Inferior parietal cortex (tissue), 1 donor: ENCODE results near the gene SPARC.

Experiments used
- DNase-seq: peaks from one replicate; pipeline ENCODE4 v3.0.0-alpha.2; 2016; ENCODE audit errors: extremely low spot score

SPARC gene

DNA sequence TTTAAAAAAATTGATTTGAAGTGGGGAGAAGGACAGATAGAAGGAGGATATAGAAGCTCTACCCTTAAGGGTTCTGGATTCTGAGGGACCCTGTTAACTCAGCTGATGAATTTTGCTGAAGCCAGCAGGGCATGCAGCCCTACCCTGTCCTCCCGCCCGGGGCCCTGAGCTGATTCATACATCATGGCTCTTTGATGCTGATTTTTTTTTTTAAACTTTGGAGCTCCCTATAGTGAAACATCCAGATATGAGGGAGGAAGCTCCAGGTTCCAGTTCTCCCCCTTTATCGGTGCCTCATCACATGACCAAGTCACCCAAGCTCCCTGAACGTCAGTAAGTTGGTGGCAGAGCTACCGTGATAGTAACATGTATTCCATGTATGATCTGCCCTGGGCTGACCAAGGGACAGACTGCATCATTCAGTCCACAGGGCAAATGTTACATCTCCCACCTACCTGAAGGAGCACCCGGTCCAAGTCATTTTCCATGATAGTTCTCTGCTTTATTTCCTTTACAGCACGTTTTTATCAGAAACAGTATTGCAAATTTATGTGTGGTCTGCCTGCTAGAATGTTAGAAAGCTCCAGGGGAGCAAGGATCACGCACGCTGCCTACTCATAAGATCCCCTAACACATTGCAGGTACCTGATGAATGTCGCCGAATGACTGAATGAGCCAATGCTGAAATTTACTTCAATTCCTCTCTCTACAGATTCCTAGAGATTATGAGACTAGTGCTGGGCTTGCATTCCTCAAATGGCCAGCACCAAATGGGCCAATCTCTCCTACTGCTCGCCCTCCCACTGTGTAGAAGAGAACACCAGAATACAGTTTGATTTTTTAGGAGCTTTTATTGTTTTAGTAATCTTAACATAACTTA, 25.9 kb downstream of the SPARC start:
- DNase-seq: no peak

DNA sequence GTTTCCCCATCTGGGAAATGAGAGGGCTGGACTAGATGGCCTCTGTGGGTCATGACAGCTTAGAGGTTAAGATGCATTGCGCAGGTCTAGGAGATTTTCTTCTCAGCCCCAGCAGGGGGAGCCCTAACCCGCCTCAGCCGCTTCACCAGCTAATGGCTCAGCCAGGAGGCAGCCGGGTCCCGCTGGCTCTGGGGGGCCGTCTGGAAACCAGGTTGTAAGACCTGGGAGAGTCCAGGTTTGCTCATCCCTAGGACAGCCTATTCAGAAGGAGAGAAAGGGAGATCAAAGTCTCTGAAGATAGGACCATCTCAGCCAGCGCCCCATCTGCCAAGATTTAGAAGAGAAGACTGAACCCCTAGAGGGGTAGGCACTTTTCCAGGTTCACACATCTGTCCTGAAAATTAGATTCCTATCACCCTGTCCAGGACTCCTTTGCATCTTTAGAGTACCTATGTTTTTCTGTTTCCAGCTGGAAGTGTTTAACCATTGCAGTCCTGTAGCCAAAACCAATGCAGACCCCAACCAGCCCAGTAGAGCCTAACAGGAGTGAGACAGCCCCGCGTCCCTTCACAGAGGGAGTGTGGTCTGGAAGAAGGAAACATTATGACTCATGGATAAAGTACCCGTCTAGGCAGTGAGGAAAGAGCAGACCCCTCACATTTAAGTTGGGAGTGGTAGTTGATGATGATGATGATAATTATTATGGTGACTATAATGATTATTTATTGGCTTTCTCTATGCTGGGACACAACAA, 27.5 kb downstream of the SPARC start:
- DNase-seq: peak; percentile 88

DNA sequence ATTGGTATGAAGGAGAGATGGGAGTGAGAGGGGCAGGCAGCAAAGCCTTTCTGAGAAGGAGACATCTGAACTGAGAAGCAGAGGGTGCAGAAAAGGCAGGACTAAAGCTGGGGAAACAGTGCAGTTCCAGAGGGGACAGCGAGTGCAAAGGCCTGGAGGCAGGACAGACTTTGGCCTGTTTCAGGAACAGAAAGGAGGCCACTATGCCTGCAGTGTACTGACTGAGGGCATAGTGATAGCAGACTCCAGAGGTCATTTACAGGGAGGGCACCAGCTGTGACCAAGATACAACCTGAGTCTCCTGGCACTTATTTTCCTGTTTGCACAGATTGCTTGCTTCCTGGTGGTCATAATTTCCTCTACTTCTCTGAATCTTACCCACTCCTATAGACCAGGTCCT, 29.6 kb downstream of the SPARC start:
- no peak for DNase-seq

DNA sequence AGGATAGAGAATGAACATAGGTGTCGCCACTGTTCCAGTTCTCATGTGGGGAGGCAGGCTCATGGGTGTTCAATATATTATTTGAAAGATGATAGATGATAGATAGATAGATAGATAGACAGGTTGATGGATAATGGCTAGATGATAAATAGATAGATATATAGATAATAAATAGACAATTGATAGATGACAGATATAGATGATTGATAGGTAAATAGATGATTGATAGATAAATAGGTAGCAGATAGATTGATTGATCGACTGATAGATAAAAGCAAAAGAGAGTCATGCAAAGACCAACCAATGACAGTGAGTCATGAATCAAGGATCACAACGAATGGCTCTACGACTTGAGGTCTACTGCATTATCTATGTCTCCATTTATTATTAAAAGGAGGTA, 30.4 kb downstream of the SPARC start:
- DNase-seq: no peak

DNA sequence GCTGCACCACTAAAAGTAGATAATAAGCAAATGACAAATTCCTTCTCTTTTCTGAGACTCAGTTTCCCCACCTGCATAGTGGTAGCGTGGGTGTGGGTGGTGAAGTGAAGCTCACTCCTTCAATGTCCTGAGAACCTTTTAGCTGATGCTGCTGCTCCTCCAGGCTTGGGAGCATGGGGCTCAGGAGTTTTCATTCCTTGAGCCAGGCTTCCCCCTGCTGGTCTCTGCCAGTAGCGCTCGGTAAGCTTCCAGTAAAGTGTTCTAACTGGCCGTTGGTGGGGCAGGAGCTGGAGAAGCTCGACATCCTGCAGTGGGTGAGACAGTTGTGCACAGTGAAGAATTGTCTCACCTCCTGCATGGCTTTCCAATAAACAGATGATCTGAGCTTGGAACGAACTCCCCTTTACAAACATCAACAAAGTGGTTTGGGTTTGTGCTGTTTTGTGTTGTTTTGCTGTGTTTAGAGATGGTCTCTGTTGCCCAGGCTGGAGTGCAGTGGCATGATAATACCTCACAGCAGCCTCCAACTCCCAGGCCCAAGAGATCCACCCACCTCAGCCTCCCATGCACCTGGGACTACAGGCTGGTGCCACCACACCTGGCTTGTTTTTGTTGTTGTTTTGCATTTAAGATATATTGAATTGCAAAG, 34.6 kb downstream of the SPARC start:
- DNase-seq: peak; percentile 88

DNA sequence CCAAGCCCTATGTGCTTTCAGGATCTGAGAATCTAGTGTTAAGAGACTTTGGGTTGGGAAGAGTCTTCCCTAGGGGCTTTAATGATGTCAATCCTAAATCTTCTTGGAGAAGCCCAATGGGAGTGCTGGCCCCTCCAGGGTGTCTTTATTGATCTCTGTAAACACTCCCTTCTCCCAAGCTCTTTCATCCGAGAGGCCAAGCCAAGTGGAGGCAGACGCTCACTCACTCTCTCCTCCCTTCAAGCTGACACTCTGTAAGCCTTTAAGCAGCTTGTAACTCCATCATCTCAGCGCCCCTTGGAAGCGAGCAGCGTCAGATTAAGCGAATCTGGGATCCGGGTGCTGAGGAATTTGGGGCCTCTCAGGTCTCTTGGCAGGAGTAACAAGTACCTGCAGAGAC, 37.7 kb downstream of the SPARC start:
- DNase-seq: no peak

DNA sequence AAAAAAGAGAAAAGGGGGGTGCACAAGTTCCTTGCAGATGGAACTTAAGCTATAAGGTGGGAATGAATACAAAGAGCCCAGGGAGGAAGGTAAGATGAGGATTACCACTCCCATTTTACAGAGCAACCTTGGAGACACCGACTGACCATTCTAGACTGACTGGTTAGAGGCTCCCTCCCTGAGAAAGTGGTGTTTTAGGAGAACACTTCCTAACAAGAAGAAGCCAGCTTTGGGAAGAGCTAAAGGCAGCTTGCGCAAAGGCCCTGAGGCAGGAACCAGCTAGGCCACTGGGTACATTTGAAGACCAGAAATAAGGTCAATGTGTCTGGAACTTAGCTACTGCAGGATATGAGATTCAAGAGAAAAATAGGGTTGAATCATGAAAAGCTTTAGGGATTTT, 38.6 kb downstream of the SPARC start:
- DNase-seq: no peak

DNA sequence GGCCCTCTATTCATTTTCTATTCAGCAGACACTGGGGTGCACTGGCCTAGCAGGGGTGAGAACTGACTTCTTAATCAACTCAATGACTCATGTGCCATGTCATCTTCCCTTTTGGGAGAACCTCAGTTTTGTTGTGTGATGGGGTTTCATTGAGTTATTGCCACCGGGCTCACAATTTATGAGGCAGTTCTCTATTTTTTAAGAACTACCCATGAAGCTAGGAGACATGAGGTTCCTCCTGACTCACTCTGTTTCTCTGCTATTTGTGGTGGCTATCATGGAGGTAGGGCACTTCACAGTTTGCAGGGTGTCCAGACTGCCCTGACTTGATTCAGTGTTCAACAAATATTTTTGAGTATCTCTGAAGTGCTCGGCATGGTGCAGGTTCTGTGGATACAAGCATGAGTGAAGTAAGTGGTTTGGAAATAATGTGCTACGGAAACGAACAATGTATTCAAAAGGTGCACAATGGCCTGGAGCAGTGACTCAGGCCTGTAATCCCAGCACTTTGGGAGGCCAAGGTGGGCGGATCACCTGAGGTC, 39.3 kb downstream of the SPARC start:
- no peak for DNase-seq

DNA sequence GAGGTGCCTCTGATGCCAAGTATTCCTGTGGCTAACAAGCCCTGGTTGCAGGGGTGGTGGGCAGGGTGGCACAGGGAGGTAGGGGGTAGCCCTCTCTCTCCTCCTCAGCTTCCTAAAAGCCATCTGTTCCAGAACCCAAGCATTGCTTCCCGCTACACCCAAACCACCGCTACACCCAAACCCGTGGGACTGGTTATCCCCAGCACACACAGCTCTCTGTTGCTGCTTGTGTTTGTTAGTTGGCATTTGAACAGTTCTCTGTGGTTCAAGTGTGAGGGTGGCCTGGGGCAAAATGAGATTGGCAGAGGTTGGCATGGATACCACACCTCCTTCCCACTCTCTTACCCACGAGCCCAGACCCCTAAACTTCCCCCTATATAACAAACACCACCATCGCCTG, 40.4 kb downstream of the SPARC start:
- DNase-seq: no peak

DNA sequence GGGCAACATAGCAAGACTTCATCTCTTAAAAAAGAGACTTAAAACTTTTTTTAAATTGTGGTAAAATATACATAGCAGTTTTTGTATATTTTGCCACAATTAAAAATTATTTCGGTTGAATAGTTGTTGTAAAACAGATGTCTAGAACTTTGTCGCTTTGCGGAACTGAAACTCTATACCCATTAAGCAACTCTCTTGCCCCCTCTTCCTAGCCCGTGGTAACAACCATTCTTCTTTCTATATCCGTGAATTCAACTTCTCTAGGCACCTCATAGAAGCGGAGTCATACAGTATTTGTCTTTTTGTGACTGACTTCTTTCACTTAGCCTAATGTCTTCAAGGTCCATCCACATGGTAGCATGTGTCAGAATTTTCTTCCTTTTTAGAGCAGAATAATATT, 43.3 kb downstream of the SPARC start:
- DNase-seq: no peak

DNA sequence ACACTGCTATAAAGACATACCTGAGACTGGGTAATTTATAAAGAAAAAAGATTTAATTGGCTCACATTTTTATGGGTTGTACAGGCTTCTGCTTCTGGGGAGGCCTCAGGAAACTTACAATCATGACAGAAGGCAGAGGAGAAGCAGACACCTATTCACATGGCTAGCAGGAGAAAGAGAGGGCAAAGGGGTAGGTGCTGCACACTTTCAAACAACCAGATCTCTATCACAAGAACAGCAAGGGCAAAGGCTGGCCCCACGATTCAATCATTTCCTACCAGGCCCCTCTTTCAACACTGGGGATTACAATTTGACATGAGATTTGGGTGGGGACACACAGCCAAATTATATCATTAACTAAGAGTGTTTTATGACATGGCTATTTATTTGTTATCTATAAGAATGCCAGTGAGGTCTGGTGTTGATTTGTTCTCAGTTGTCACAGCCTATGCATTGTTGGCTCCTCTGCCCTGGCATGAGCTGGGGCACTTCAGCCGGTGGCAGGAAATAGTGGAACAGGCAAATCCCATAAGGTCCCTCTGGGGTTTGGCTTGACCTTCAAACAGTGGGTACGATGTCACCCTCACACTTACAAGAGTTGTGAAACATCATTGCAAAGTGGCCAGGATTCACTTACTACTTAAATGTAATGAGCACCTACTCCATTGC, 44.1 kb downstream of the SPARC start:
- no peak for DNase-seq

DNA sequence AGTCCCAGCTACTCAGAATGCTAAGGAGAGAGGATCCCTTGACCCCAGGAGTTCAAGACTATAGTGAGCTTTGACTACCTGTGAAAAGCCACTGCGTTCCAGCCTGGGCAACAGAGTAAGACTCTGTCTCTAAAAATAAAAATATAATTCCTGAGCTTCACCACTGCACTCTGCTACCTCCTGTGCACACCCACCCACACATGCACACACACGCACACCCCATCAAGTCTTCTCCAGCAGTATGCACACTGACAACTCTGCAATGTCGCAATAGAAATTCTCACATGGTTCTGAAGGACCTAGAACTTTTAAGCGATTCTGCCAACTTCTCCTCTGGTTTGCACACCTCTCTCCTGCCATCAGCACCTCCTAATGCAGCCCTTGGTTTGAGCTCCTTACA, 48.1 kb downstream of the SPARC start:
- no peak for DNase-seq

DNA sequence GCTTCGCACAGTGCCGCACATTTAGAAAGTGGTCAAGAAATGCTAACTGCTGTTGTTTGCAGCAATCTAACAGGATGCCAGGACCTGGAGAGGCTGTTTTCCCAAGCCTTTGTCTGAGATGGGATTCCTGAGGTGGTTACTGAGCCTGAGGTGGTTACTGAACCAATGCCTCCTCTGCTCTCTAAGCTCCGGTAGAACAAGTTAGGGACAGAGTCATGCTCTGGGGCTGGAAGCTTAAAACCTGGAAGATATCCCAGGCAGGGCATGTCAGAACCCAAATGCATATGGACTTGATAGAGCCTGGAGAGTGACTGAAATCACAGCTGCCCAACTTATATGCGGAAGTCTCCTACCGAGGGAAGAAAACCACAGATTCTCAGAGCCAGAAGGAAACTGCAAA, 49.0 kb downstream of the SPARC start:
- no peak for DNase-seq

DNA sequence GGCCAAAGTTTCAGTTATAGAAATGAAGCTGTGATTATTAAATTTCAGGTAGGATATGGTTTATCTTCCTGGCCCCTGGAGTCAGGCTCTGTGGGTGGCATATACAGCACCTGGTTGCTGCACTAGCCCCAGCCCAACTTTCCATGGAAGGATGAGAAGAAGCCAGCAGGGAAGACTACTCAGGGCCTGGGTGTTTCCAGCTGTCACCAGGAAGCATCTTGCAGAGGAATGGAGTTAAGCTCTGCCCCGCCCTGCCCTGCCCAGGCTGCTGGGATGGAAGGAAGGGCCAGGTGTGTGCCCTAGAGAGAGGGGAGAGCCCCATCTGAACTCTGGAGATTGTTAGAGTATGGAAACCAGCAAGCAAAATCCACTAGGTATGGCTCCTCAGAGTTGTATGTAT, 52.8 kb downstream of the SPARC start:
- DNase-seq: no peak

DNA sequence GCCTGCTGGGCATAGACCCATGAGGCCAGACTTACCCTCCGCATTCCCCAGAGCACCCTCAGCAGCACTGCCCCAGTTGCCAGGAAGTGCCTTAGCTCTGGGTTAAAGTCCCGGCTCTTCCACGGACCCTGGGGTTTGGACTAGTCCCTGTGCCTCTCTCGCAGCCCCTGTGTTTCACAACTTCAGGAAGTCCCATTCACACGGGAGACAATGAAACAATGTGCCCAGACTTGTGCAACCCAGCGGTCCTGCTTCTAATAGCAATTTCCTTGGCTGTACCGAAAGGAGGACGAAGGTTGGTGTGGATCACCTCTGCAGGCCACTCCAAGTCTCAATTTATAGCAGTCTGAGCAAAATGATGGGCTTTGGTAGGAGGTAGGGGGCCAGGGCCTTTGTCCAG, 53.8 kb downstream of the SPARC start:
- DNase-seq: no peak

DNA sequence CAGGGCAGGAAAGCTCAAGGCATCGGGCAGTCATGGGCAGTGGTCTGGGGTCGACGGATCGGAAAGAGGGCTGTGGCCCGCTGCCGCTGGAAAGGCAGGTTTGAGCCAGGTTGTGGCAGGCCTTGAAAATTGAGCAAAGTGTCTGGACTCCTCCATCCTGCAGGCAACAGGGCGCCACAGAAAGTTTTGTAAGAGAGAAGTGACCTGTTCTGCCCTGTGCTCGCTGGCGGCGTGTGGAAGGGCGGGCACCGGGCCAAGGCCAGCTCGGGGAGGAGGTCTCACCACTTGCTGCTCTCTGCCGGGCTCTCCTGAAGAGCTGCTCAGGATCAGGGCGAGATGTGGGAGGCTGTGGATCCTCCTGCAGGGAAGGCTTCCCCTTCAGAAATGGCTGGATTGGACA, 54.2 kb downstream of the SPARC start:
- DNase-seq: no peak

DNA sequence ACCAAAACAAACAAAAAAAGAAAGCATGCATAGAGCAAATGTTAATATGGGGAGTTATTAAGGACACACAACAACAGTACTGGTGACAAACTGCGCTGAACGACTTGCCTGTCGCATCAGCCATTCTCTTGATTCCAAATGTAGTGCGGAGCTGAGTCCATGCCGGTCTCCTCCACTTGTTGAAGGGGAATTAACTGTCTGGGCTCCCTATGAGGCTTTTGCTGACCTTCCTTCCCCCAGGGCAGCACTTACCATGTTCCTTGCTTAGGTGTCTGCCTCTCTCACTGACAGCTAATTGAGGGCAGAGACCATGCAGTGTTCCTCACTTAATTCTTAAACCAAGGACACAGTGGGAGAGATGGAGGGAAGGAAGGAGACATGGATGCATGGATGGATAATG, 54.8 kb downstream of the SPARC start:
- no peak for DNase-seq

DNA sequence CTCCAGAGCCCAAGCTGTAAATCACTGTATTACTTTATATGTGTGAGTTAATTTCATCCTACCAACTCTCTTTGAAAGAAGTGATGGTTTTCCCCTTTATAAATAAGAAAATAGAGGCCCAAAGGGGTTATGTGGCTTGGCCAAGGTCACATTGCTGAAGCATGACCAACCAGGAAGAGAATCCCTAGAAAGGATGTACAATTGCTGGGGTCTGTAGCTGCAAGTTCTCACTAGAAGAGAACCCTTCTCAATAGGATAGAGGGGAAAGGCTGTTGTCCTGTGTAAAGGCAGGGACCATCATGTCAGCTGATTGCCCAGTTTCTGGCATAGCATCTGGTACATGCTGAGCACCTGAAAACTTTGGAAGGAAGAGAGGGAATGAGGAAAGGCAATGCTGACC, 56.6 kb downstream of the SPARC start:
- no peak for DNase-seq

DNA sequence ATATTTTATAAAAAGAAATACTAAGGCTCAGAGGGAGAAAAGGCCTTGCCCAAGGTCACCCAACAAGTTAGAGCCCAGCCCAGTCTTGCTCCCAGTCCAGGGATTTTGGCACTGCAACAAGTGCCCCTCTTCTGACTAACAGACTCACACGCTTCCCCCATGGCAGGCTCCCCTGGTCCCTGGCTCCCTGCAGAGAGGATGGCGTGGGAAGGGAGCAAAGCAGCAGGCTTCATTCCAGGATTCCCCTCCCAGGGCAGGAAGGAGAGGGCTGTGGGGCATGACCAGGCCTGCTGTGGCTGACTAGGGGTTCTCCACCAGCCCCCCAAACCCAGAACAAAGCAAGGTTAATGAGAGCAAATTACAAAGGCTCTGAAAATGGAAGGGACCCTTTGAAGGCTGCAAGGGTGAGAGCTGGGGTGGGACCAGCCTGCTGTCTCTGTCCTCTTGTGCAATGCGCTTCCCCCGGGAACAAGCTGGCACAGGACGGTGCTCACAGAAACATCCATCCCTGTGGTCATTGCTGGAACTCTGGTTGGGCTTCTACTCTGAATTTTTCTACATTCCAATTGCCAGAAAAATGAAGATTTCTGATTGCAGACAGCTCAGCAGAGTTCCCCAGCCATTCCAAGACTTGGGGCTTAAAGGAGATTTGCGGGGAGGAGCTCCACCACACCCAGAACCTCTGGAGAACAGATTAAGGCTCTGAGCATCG, 58.4 kb downstream of the SPARC start:
- no peak for DNase-seq

DNA sequence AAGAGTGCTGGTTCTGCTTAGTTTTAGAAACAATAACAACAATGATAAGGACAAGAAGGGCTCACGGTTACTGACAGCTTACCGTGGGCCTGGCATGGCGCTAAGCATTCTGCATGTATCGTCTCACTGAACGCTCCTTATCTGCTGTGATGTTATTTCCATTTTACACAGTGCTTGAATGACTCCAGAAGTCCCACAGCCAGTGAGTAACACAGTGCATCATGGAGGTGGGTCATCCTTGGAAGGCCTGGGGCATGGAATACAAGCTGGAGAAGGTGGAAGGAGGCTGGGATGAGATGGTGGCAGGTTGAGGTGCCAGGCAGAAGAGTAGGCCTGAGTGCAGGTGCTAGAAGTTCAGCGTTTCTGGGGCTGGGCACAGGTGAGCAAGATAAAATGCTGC, 59.1 kb downstream of the SPARC start:
- no peak for DNase-seq

DNA sequence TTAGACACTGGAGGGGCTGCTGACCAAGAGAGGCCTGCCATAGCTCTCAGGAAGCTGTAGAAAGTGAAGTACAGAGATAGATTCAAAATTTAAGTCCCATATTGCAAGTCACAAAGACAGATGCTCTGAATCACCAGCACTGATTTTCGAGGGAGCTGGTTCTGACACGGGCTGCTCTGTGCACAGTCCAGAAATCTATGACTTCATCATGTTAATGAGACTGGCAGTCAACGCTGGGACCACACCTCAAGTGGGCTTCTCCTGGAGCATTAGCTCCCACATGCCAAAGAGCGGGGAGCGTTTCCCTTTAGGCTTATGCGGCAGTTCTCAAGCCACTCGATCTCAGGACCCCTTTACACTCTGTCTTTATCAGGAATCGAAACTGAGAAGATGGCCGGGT, 61.4 kb downstream of the SPARC start:
- DNase-seq: no peak
